H1 (cell line): Measurements from ENCODE around the gene TSC2.

ENCODE experiments used
- CTCF ChIP-seq, 3 experiments: IDR thresholded peaks; 1 replicate in 2 of 3; 2 replicates in 1 of 3; pipeline versions ENCODE4 v1.5.1 to v1.6.1; 2011; ENCODE audit warnings: low read length in 3 of 3, mild to moderate bottlenecking in 3 of 3, inconsistent platforms in 2 of 3, low read depth in 1 of 3, moderate library complexity in 1 of 3; ENCODE audit not compliant: insufficient read depth in 1 of 3; ENCODE audit errors: control extremely low read depth in 1 of 3
- GTF2F1 ChIP-seq: IDR thresholded peaks from 2 replicates; pipeline ENCODE4 v1.6.1; 2012; ENCODE audit warnings: low read depth, low read length, improper control_type of control experiment, borderline replicate concordance
- SIN3A ChIP-seq, 2 experiments: IDR thresholded peaks in 1 of 2; conservative IDR thresholded peaks in 1 of 2; 2 replicates each; pipeline ENCODE4 v1.6.1; 2011 to 2012; ENCODE audit warnings: low read length in 2 of 2, improper control_type of control experiment in 1 of 2, low read depth in 1 of 2, mild to moderate bottlenecking in 1 of 2
- TCF12 ChIP-seq: IDR thresholded peaks from 2 replicates; pipeline ENCODE4 v1.6.1; 2011; ENCODE audit warnings: low read depth, mild to moderate bottlenecking, low read length

- TF ChIP-seq GTF2F1 = no peak
- no peak for TF ChIP-seq CTCF (IDR thresholded peaks at IDR 0.05; ENCODE audit: control extremely low read depth in 1 of 3, insufficient read depth in 1 of 3, low read depth in 1 of 3, low read length in 3 of 3)
- TF ChIP-seq TCF12 = no peak
- no peak for TF ChIP-seq SIN3A (conservative IDR thresholded peaks at IDR 0.05 in 1 of 2, IDR thresholded peaks at IDR 0.05 in 1 of 2; ENCODE audit: low read depth in 1 of 2, low read length in 2 of 2)
These were observed 23.8 kb downstream of the TSC2 start for GRCh38 chr16:2071454-2072202.
